Upper lobe of right lung (tissue), 1 donor: ENCODE data around the gene UBR1. TPM values are rescaled to one million over a fixed set of nuclear protein-coding genes. Genes with fewer than 3 reads are reported as not detected.

Experiments used
- ATAC-seq: fragments of 200-7000 bp; cut with Tn5 transposase; one replicate; pipeline ENCODE4 v1.9.1; 2020; ENCODE audit warnings: mild to moderate bottlenecking, moderate library complexity
- DNase-seq: peaks from one replicate; pipeline ENCODE4 v3.0.0-alpha.2; 2020
- H3K27ac ChIP-seq: fragments of 200-600 bp; one replicate; pipeline ENCODE4 v1.8.0; 2022
- H3K27me3 ChIP-seq: fragments of 200-600 bp; one replicate; pipeline ENCODE4 v1.8.0; 2022; ENCODE audit warnings: mild to moderate bottlenecking
- H3K36me3 ChIP-seq: fragments of 200-600 bp; one replicate; pipeline ENCODE4 v1.8.0; 2022
- H3K4me1 ChIP-seq: fragments of 200-600 bp; one replicate; pipeline ENCODE4 v1.8.0; 2022
- H3K4me3 ChIP-seq: fragments of 200-600 bp; one replicate; pipeline ENCODE4 v1.8.0; 2022; ENCODE audit warnings: mild to moderate bottlenecking
- H3K9me3 ChIP-seq: fragments of 200-600 bp; one replicate; pipeline ENCODE4 v1.8.0; 2022
- CTCF ChIP-seq: fragments of 200-600 bp; IDR thresholded peaks from one replicate; pipeline ENCODE4 v1.8.0; 2022; ENCODE audit warnings: antibody characterized with exemption
- intact Hi-C: fragments of 100-400 bp; cut with DNase I; formaldehyde crosslinking; loops from one replicate; pipeline ENCODE4 v1.11.0; 2022
- total RNA-seq: library from RNA; stranded (reverse); fragmentation: NEBNext Ultra II Directional; extraction: Animal tissue kit (Norgen Biotek cat#: 25700); gene quantifications from one replicate; pipeline ENCODE4 v1.2.1, GENCODE V29; 2021
- donor health status: DM: no; HTN: yes; CAD: no; lungs with severe emphysema.

The UBR1 gene
- total RNA-seq, 1 donor from 2014 or later, result 37.9 TPM

GRCh38 chr15:43093026-43093425 lies 12.8 kb downstream of the UBR1 start:
- H3K27me3 ChIP-seq, result no peaks in the 10 kb centered on the region
- no peaks in the 10 kb centered on the region for H3K9me3 ChIP-seq
- H3K36me3 ChIP-seq, result no peaks in the 10 kb centered on the region
- H3K27ac ChIP-seq, result no peak overlapping the region
- DNase-seq (no peak), ATAC-seq (peak; percentile 24)
- no peak overlapping the region for H3K4me3 ChIP-seq
- no peak for TF ChIP-seq CTCF
- peaks cover 12% of the 10 kb centered on the region for H3K4me1 ChIP-seq
- intact Hi-C loops, result no loop called here

DNA sequence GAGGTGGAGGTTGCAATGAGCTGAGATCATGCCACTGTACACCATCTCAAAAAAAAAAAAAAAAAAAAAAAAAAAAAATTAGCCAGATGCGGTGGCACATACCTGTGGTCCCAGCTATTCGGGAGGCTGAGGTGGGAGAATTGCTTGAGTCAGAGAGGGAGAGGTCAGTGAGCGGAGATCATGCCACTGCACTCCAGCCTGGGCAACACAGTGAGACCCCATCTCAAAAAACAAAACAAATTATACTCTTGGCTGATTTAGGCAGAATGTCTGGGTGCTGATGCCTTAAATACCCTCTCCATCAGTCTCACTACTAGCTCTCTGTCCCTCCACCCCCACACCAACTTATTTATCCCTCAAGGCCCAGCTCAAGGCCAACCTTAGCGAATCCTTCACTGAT lies 14.0 kb downstream of the UBR1 start:
- TF ChIP-seq CTCF, result no peak
- ATAC-seq (no peak), DNase-seq (no peak)
- peaks cover 12% of the 10 kb centered on the region for H3K4me1 ChIP-seq
- no peaks in the 10 kb centered on the region for H3K27me3 ChIP-seq
- intact Hi-C loops, result no loop called here
- no peak overlapping the region for H3K27ac ChIP-seq
- no peak overlapping the region for H3K4me3 ChIP-seq
- no peaks in the 10 kb centered on the region for H3K36me3 ChIP-seq
- no peaks in the 10 kb centered on the region for H3K9me3 ChIP-seq

- Histone ChIP-seq H3K27ac (no peak overlapping the region), H3K27me3 (no peaks in the 10 kb centered on the region), H3K9me3 (no peaks in the 10 kb centered on the region), H3K36me3 (peaks cover 42% of the 10 kb centered on the region), H3K4me3 (no peak overlapping the region), H3K4me1 (no peaks in the 10 kb centered on the region)
- ATAC-seq (no peak), DNase-seq (no peak)
- TF ChIP-seq CTCF, result no peak
- intact Hi-C loops, result no loop called here
Observed at GRCh38 chr15:43086551-43086950, 19.3 kb downstream of the UBR1 start.

DNA sequence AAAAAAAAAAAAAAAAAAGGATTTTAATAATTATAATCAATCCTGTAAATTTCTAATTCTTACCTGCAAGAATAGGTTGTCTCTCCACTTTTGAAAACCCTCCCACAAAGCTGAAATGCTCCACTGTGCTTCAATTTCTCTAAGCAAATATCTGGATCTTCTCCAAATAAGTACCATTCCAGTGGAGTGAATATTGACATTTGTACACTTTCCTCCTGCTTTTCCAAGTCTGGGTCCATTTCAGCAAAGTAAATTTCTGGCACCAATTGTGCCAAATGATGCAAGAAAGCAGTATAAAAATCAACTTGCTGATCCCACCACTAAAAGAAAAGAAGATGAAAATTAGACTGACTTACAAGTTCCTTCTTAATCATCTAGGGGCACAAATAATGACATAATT lies 19.9 kb downstream of the UBR1 start:
- Histone ChIP-seq H3K4me1 (no peaks in the 10 kb centered on the region), H3K4me3 (no peak overlapping the region), H3K9me3 (no peaks in the 10 kb centered on the region), H3K27me3 (no peaks in the 10 kb centered on the region), H3K36me3 (peaks cover 48% of the 10 kb centered on the region), H3K27ac (no peak overlapping the region)
- no peak for TF ChIP-seq CTCF
- DNase-seq (no peak), ATAC-seq (no peak)
- intact Hi-C loops, result no loop called here

- H3K27me3 ChIP-seq, result no peaks in the 10 kb centered on the region
- H3K4me3 ChIP-seq, result no peak overlapping the region
- no peaks in the 10 kb centered on the region for H3K4me1 ChIP-seq
- TF ChIP-seq CTCF, result no peak
- H3K9me3 ChIP-seq, result no peaks in the 10 kb centered on the region
- ATAC-seq (no peak), DNase-seq (no peak)
- H3K27ac ChIP-seq, result no peak overlapping the region
- intact Hi-C loops, result no loop called here
- peaks cover 69% of the 10 kb centered on the region for H3K36me3 ChIP-seq
Observed at GRCh38 chr15:43082509-43082908, 23.3 kb downstream of the UBR1 start.

- peaks cover 69% of the 10 kb centered on the region for H3K36me3 ChIP-seq
- intact Hi-C loops, result no loop called here
Observed at GRCh38 chr15:43081283-43081682, 24.6 kb downstream of the UBR1 start.

More at GRCh38 chr15:43081283-43081682, 24.6 kb downstream of the UBR1 start:
- ATAC-seq (no peak), DNase-seq (no peak)
- H3K4me3 ChIP-seq, result no peak overlapping the region
- no peak for TF ChIP-seq CTCF
- H3K27me3 ChIP-seq, result no peaks in the 10 kb centered on the region
- no peaks in the 10 kb centered on the region for H3K4me1 ChIP-seq
- H3K9me3 ChIP-seq, result no peaks in the 10 kb centered on the region
- H3K27ac ChIP-seq, result no peak overlapping the region
